NCI-H446 (cell line): ENCODE data around the gene ERP29.
"Not testable (repeated sequence)": the region's sequence is repeated elsewhere in the genome, so short reads cannot be mapped to it uniquely, and the experiment has no call there.

Experiments used
- DNase-seq, 2 experiments: peaks; one replicate each; lab custom pipeline; 2025; lab: John Stamatoyannopoulos, UW

Gene ERP29

GRCh38 chr12:112012775-112013600, at the start of gene ERP29, which contains the start of gene TMEM116:
ERP29 (plus strand) TSS chr12:112013426; CDS start chr12:112013466, 40 bp downstream.
TMEM116 (minus strand) TSS chr12:112013165; CDS start chr12:112005270, 7,895 bp downstream.
- peak; percentile 97 to 99 for DNase-seq

GRCh38 chr12:111964935-111965334, 48.3 kb upstream of the ERP29 start:
- no peak for DNase-seq

GRCh38 chr12:111971800-111972199, 41.4 kb upstream of the ERP29 start:
- DNase-seq: no peak

GRCh38 chr12:111975161-111975931, 37.9 kb upstream of the ERP29 start:
- no peak for DNase-seq

GRCh38 chr12:111976291-111976690, 36.9 kb upstream of the ERP29 start:
- DNase-seq: no peak

GRCh38 chr12:111976860-111977259, 36.4 kb upstream of the ERP29 start:
- no peak for DNase-seq

- no peak for DNase-seq
Observed at GRCh38 chr12:111978545-111978944, 34.7 kb upstream of the ERP29 start.

GRCh38 chr12:111980598-111980997, 32.6 kb upstream of the ERP29 start:
- no peak for DNase-seq

GRCh38 chr12:111981987-111982386, 31.2 kb upstream of the ERP29 start:
- DNase-seq: no peak

GRCh38 chr12:111984820-111985219, 28.4 kb upstream of the ERP29 start:
- no peak for DNase-seq

- DNase-seq: no peak
Observed at GRCh38 chr12:111991535-111991934, 21.7 kb upstream of the ERP29 start.

GRCh38 chr12:111991946-111992345, 21.3 kb upstream of the ERP29 start:
- DNase-seq: no peak

GRCh38 chr12:111992464-111992863, 20.8 kb upstream of the ERP29 start:
- no peak for DNase-seq

- DNase-seq: no peak
Observed at GRCh38 chr12:111993292-111994150, 19.7 kb upstream of the ERP29 start.

GRCh38 chr12:111994211-111995111, 18.8 kb upstream of the ERP29 start:
- DNase-seq: not testable (repeated sequence)

GRCh38 chr12:111995782-111996480, 17.3 kb upstream of the ERP29 start:
- DNase-seq: no peak

- DNase-seq: no peak
Observed at GRCh38 chr12:111997300-111997699, 15.9 kb upstream of the ERP29 start.

GRCh38 chr12:111998015-111998414, 15.2 kb upstream of the ERP29 start:
- DNase-seq: no peak

- DNase-seq: not testable (repeated sequence)
Observed at GRCh38 chr12:111999129-111999528, 14.1 kb upstream of the ERP29 start.

- no peak for DNase-seq
Observed at GRCh38 chr12:112000820-112001219, 12.4 kb upstream of the ERP29 start.
